Left lung (tissue), 10 donors: ENCODE data around the gene ELF1. TPM values are rescaled to one million over a fixed set of nuclear protein-coding genes. Genes with fewer than 3 reads are reported as not detected.

ENCODE experiments used
- ATAC-seq: fragments of 200-7000 bp; cut with Tn5 transposase; one replicate; pipeline ENCODE4 v1.9.1; 2020; ENCODE audit warnings: moderate library complexity
- DNase-seq, 4 donors: peaks; one replicate each; pipeline ENCODE4 v3.0.0-alpha.2; 2013 to 2020
- H3K27ac ChIP-seq, 2 donors: fragments of 200-600 bp; sonication (generic) in 1 of 2; one replicate each; pipeline versions ENCODE4 v1.5.0 to v1.8.0; 2020 to 2021
- H3K27me3 ChIP-seq, 2 donors: fragments of 200-600 bp; sonication (generic) in 1 of 2; one replicate each; pipeline versions ENCODE4 v1.5.0 to v1.8.0; 2020 to 2021
- H3K36me3 ChIP-seq, 2 donors: fragments of 200-600 bp; sonication (generic) in 1 of 2; one replicate each; pipeline versions ENCODE4 v1.5.0 to v1.8.0; 2020 to 2021
- H3K4me1 ChIP-seq, 2 donors: fragments of 200-600 bp; one replicate each; pipeline ENCODE4 v1.8.0; 2021
- H3K4me3 ChIP-seq, 2 donors: fragments of 200-600 bp; sonication (generic) in 1 of 2; one replicate each; pipeline versions ENCODE4 v1.5.0 to v1.8.0; 2020 to 2021; ENCODE audit warnings: mild to moderate bottlenecking in 1 of 2
- H3K9me3 ChIP-seq, 2 donors: fragments of 200-600 bp; sonication (generic) in 1 of 2; one replicate each; pipeline versions ENCODE4 v1.5.0 to v1.8.0; 2020 to 2021
- intact Hi-C, 2 donors: fragments of 100-400 bp; cut with DNase I; formaldehyde crosslinking; loops; one replicate each; pipeline versions ENCODE4 v1.11.2 to v1.14.2; 2022
- polyA plus RNA-seq, 6 donors: library from polyadenylated mRNA; unstranded; fragments of 120-200 nt; gene quantifications; one replicate each; pipeline ENCODE4 v1.2.1, GENCODE V29; 2013; ENCODE audit not compliant: insufficient read length in 6 of 6
- total RNA-seq, 2 donors: library from RNA; stranded (reverse); fragmentation: NEBNext Ultra II Directional; extraction: Animal tissue kit (Norgen Biotek cat#: 25700); gene quantifications; one replicate each; pipeline ENCODE4 v1.2.1, GENCODE V29; 2021
- TF ChIP-seq, protein P1 (sequence below), 2 donors: fragments of 200-600 bp; sonication (generic) in 1 of 2; IDR thresholded peaks; one replicate each; pipeline versions ENCODE4 v1.5.0 to v1.8.0; 2021; ENCODE audit warnings: antibody characterized with exemption in 2 of 2
- donor health status: DM: no; HTN: yes; CAD: no.
- donor health status: DM: no; HTN: no; CAD: no.

The ELF1 gene
- total and polyA plus RNA-seq, 8 donors = 46.6 to 84.6 (median 52.6) TPM

DNA sequence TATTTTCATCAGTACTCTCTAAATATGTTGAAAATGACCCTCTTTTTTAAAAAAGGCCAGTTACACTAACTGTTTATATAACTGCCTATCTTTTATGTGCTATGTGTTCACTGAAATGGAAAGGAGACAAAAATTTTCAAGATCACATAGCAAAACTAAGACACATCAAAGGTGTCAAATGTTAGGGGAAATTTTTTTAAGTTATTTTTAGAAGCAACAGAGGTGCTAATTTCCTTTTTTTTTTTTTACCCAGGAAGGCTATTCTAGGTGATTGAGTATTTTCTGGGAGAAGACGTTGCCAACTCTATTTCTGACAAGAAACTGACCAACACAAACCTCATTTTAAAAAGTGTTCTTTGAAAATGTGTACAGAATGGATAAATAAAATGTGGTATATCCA, 45.7 kb downstream of the ELF1 start:
- intact Hi-C loops = no loop called here

DNA sequence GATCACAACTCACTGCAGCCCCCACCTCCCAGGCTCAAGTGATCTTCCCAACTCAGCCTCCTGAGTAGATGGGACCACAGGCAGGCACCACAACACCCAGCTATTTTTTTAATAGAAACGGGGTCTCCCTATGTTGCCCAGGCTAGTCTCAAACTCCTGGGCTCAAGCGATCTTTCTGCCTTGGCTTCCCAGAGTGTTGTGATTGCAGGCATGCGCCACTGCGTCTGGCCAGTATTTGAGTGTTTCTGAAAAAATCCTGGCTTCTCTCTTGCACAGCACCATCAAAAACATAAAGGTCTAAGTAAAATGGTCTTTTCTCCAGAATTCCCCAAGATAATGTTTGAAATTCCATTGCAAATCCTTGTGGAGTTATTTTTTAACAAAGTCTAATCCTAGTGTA, 47.8 kb downstream of the ELF1 start:
- TF ChIP-seq, protein P1, sequence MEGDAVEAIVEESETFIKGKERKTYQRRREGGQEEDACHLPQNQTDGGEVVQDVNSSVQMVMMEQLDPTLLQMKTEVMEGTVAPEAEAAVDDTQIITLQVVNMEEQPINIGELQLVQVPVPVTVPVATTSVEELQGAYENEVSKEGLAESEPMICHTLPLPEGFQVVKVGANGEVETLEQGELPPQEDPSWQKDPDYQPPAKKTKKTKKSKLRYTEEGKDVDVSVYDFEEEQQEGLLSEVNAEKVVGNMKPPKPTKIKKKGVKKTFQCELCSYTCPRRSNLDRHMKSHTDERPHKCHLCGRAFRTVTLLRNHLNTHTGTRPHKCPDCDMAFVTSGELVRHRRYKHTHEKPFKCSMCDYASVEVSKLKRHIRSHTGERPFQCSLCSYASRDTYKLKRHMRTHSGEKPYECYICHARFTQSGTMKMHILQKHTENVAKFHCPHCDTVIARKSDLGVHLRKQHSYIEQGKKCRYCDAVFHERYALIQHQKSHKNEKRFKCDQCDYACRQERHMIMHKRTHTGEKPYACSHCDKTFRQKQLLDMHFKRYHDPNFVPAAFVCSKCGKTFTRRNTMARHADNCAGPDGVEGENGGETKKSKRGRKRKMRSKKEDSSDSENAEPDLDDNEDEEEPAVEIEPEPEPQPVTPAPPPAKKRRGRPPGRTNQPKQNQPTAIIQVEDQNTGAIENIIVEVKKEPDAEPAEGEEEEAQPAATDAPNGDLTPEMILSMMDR (IDR thresholded peaks at IDR 0.05) = no peak
- Histone ChIP-seq H3K36me3 (no peaks in the 10 kb centered on the region), H3K27me3 (no peaks in the 10 kb centered on the region), H3K9me3 (no peaks in the 10 kb centered on the region), H3K4me3 (no peak overlapping the region), H3K4me1 (peaks cover 44 to 100% of the 10 kb centered on the region in 2 donors), H3K27ac (no peak overlapping the region)
- no peak for ATAC-seq
- intact Hi-C loops = no loop called here
- no peak for DNase-seq

More for the DNA sequence above, 45.7 kb downstream of the ELF1 start:
- ATAC-seq (no peak), DNase-seq (no peak)
- TF ChIP-seq, protein P1 (IDR thresholded peaks at IDR 0.05) = no peak
- Histone ChIP-seq H3K36me3 (no peaks in the 10 kb centered on the region), H3K9me3 (no peaks in the 10 kb centered on the region), H3K4me1 (peaks cover 40 to 100% of the 10 kb centered on the region in 2 donors), H3K27me3 (no peaks in the 10 kb centered on the region), H3K4me3 (no peak overlapping the region), H3K27ac (no peak overlapping the region)

DNA sequence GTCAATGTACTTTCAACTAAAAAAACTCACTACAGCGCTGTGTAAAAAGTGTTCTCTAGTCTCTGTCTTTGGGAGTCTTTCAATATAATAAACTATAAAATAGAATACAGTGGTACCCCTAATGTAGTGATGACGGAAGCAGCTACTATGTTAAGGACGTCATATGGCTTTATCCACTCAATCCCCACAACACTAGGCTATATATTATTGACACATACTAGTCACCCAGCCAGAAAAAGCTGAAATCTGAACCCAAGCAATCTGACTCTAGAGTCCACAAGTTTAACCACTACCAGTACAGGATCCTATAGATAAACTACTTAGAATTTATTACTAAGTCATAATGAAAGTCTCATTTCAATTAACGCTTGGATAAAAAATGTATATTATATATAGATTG, 48.3 kb downstream of the ELF1 start:
- ATAC-seq = no peak
- H3K4me1 ChIP-seq = peaks cover 44 to 100% of the 10 kb centered on the region in 2 donors

DNA sequence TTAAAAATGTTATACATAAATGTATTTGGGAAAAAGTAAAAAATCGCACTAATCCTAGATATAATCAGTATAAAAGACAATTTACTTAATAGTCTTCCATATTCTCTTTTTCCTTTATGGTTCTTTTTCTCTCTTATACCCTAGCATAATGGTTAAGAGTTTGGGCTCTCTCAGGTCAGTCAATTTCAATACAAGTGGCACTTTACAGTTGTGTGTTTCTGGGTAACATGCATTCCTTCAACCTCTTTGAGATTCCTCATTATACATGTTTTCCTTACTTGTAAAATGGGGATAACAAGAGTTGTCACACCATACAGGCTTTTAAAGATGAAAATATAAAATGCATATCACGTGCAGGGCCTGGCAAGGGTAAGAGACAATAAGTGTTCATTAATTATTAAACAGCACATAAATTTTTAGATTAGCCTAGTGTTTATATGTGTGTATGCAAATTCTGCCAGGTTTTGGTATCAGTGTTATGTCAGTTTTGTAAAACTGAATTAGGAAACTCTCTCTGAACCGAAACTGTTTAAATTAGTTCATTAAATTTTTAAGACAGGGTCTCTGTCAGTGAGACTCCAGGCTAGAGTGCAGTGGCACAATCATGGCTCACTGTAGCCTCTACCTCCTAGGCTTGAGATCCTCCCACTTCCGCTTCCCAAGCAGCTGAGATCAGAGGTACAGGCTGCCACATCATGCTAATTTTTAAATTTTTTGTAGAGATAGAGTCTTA, 49.8 kb downstream of the ELF1 start:
- ATAC-seq (peak; percentile 83), DNase-seq (no peak)
- Histone ChIP-seq H3K27me3 (no peaks in the 10 kb centered on the region), H3K4me1 (peaks cover 32 to 100% of the 10 kb centered on the region in 2 donors), H3K36me3 (no peaks in the 10 kb centered on the region), H3K9me3 (no peaks in the 10 kb centered on the region), H3K27ac (peak overlapping the region; percentile 31 to 35), H3K4me3 (no peak overlapping the region)
- TF ChIP-seq, protein P1 (IDR thresholded peaks at IDR 0.05) = no peak
- intact Hi-C loops = no loop called here

More for the DNA sequence above, 48.3 kb downstream of the ELF1 start:
- H3K9me3 ChIP-seq = no peaks in the 10 kb centered on the region
- peak overlapping the region in 1 of 2 donors; percentile 31 for H3K27ac ChIP-seq
- TF ChIP-seq, protein P1 (IDR thresholded peaks at IDR 0.05) = no peak
- DNase-seq = no peak
- intact Hi-C loops = no loop called here
- H3K4me3 ChIP-seq = no peak overlapping the region
- no peaks in the 10 kb centered on the region for H3K36me3 ChIP-seq
- no peaks in the 10 kb centered on the region for H3K27me3 ChIP-seq

DNA sequence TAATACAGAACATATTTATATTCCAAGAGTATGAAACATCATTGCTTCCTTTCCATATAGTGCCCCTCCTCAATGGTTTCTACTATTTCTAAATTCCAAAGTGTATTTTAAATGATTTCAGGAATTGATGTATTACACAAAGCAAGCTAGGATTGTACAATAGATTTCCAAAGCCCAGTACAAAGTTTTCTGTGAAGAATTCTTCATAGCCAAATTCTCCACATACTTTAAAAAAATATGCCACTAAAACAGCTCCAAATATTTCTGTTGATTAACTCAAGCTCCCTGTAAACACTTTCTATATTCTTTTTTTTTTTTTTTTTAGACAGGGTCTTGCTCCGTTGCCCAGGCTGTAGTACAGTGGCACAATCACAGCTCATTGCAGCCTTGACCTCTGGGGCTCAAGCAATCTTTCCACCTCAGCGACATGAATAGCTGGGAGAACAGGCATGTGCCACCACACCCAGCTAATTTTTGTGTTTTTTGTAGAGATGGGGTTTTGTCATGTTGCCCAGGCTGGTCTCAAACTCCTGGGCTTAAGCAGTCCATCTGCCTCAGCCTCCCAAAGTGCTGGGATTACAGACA, 50.6 kb downstream of the ELF1 start:
- no peak overlapping the region for H3K4me3 ChIP-seq
- peak overlapping the region; percentile 31 to 35 for H3K27ac ChIP-seq
- H3K9me3 ChIP-seq = no peaks in the 10 kb centered on the region
- H3K36me3 ChIP-seq = no peaks in the 10 kb centered on the region
- ATAC-seq = no peak
- peaks cover 24 to 100% of the 10 kb centered on the region in 2 donors for H3K4me1 ChIP-seq
- H3K27me3 ChIP-seq = no peaks in the 10 kb centered on the region
- DNase-seq = no peak
- intact Hi-C loops = no loop called here
- TF ChIP-seq, protein P1 (IDR thresholded peaks at IDR 0.05) = no peak
